ENCODE results near the gene PEX1. TPM values are rescaled to one million over a fixed set of nuclear protein-coding genes. Genes with fewer than 3 reads are reported as not detected.
"Not testable (repeated sequence)": the region's sequence is repeated elsewhere in the genome, so short reads cannot be mapped to it uniquely, and the experiment has no call there.

The PEX1 gene
- total RNA-seq, 1 donor from 2014 or later, result 12.4 TPM

DNA sequence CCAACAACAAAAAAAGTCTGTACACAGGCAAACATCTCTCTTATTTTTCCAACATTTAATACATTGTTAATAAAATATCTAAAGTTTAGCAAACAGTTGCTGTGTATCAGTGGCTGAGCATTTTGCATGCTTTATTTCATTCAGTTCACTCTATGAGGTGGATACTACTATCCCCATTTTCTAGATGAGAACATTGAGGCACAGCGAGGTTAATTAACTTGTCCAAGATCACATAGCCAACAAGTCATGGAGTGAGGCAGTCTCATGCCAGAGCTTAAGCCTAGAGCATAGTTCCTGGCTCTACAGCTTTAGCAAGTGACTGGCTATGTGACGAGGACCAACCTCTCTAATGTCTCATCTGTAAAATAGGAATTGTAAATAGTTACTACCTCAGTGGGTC is 76.7 kb downstream of the PEX1 start:
- no peak overlapping the region for H3K4me3 ChIP-seq
- H3K9me3 ChIP-seq, result no peaks in the 10 kb centered on the region
- intact Hi-C loops (cut with DNase I), result no loop called here
- DNase-seq (no peak), ATAC-seq (no peak)
- H3K4me1 ChIP-seq, result peaks cover 16% of the 10 kb centered on the region
- TF ChIP-seq, protein P1, sequence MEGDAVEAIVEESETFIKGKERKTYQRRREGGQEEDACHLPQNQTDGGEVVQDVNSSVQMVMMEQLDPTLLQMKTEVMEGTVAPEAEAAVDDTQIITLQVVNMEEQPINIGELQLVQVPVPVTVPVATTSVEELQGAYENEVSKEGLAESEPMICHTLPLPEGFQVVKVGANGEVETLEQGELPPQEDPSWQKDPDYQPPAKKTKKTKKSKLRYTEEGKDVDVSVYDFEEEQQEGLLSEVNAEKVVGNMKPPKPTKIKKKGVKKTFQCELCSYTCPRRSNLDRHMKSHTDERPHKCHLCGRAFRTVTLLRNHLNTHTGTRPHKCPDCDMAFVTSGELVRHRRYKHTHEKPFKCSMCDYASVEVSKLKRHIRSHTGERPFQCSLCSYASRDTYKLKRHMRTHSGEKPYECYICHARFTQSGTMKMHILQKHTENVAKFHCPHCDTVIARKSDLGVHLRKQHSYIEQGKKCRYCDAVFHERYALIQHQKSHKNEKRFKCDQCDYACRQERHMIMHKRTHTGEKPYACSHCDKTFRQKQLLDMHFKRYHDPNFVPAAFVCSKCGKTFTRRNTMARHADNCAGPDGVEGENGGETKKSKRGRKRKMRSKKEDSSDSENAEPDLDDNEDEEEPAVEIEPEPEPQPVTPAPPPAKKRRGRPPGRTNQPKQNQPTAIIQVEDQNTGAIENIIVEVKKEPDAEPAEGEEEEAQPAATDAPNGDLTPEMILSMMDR (IDR thresholded peaks at IDR 0.05), result no peak
- no peak overlapping the region for H3K27ac ChIP-seq
- peaks cover 74% of the 10 kb centered on the region for H3K36me3 ChIP-seq
- H3K27me3 ChIP-seq (ENCODE audit: low read depth), result no peaks in the 10 kb centered on the region

DNA sequence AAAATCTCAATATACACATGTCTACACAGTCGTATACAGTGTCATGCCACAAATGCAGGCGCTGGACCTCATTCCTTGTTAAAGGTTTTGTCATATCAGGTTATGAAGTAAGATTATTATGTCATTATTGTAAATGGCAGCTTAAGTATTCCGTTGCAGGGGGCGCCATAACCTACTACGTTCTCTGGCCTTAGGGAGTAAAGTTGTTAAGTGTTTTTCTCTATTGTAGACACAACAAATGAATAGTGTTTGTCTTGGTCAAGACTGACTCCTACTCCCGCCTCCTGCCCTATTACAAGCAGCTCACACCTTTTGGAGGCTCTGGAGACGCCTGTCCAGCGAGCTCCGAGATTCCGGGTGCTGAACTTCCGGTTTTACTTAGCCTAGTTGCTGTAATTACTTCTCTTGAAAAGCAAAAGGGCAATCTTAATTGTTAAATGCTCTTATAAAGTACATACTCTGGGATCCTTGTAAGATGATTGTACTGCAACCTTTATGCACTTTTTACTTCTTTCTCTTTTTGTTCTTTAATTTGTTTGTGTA is 80.0 kb downstream of the PEX1 start:
- no peaks in the 10 kb centered on the region for H3K9me3 ChIP-seq
- peak overlapping the region; percentile 98 for H3K4me3 ChIP-seq
- DNase-seq (peak; percentile 72), ATAC-seq (peak; percentile 75 to 82)
- H3K36me3 ChIP-seq, result peaks cover 40% of the 10 kb centered on the region
- intact Hi-C loops (cut with DNase I), result no loop called here
- peak overlapping the region; percentile 99 for H3K27ac ChIP-seq
- no peaks in the 10 kb centered on the region for H3K27me3 ChIP-seq (ENCODE audit: low read depth)
- H3K4me1 ChIP-seq, result peaks cover 16% of the 10 kb centered on the region
- TF ChIP-seq, protein P1 (IDR thresholded peaks at IDR 0.05), result peak; percentile 40

GRCh38 chr7:92447345-92448204 is 80.7 kb downstream of the PEX1 start, which contains the start of gene GATAD1:
GATAD1 (plus strand) TSS chr7:92447482; CDS start chr7:92447730, 248 bp downstream.
- Histone ChIP-seq H3K4me3 (peak within 1 kb of the TSS; percentile 98), H3K27me3 (ENCODE audit: low read depth) (no peaks in the 10 kb centered on the region), H3K27ac (peak within 1 kb of the TSS; percentile 99), H3K9me3 (no peaks in the 10 kb centered on the region), H3K4me1 (peaks cover 16% of the 10 kb centered on the region), H3K36me3 (peaks cover 33% of the 10 kb centered on the region)
- intact Hi-C loops (cut with DNase I), result no loop called here
- ATAC-seq (peak; percentile 98 to 99), DNase-seq (peak; percentile 93)
- TF ChIP-seq, protein P1 (IDR thresholded peaks at IDR 0.05), result peak; percentile 96

DNA sequence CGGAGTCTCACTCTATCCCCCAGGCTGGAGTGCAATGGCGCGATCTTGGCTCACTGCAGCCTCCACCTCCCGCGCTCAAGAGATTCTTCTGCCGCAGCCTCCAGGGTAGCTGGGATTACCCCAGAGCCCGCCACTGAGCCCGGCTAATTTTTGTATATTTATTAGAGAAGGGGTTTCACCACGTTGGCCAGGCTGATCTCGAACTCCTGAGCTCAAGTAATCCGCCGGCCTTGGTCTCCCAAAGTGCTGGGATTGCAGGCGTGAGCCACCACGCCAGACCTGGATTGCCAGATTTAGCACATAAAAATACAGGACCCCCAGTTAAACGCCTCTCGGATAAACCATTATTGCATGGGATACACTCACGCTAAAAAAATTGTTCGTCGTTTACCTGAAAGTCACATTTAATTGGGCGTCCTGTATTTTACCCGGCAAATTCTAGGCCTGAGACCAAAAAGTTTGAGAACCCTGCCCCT is 81.4 kb downstream of the PEX1 start:
- peaks cover 26% of the 10 kb centered on the region for H3K36me3 ChIP-seq
- no peaks in the 10 kb centered on the region for H3K27me3 ChIP-seq (ENCODE audit: low read depth)
- TF ChIP-seq, protein P1 (IDR thresholded peaks at IDR 0.05), result no peak
- DNase-seq (peak; percentile 50), ATAC-seq (no peak)
- no peaks in the 10 kb centered on the region for H3K9me3 ChIP-seq
- peaks cover 16% of the 10 kb centered on the region for H3K4me1 ChIP-seq
- intact Hi-C loops (cut with DNase I), result no loop called here
- H3K4me3 ChIP-seq, result peak overlapping the region; percentile 98
- H3K27ac ChIP-seq, result peak overlapping the region; percentile 99

- DNase-seq; H3K4me1 ChIP-seq; intact Hi-C loops (cut with DNase I); H3K4me3 ChIP-seq; ATAC-seq; H3K36me3 ChIP-seq; H3K27me3 ChIP-seq (ENCODE audit: low read depth); H3K9me3 ChIP-seq; H3K27ac ChIP-seq: not testable (repeated sequence)
Observed at GRCh38 chr7:92442720-92443119, 85.6 kb downstream of the PEX1 start.
